ENCODE data around the gene URGCP. TPM values are rescaled to one million over a fixed set of nuclear protein-coding genes. Genes with fewer than 3 reads are reported as not detected.

The URGCP gene
- total RNA-seq, 1 experiment from 2014 or later = 28.0 TPM

GRCh38 chr7:43876976-43877745, 29.2 kb downstream of the URGCP start (continued):
- TF ChIP-seq EZH2 (IDR thresholded peaks at IDR 0.05) = no peak

GRCh38 chr7:43876241-43876640, 30.2 kb downstream of the URGCP start:
- RAD21 ChIA-PET (ENCODE audit: low non-redundant PET in 1 of 2, low total read pairs in 2 of 2, uncharacterized antibody in 2 of 2, unreplicated experiment in 2 of 2) = no interaction called here

More at GRCh38 chr7:43876241-43876640, 30.2 kb downstream of the URGCP start:
- H3K9ac ChIP-seq (ENCODE audit: low read length) = no peak overlapping the region
- H3K27ac ChIP-seq (ENCODE audit: low read depth, low read length) = no peak overlapping the region
- no peak for ATAC-seq
- H3K36me3 ChIP-seq (ENCODE audit: control insufficient read depth in 1 of 2, insufficient read depth in 2 of 2, low read length in 2 of 2) = peaks cover 22 to 29% of the 10 kb centered on the region in 2 experiments
- no peaks in the 10 kb centered on the region for H3K27me3 ChIP-seq (ENCODE audit: insufficient read depth, low read length)
- peaks cover 3 to 21% of the 10 kb centered on the region in 2 experiments; a peak in 3 of 4 replicates for H3K4me1 ChIP-seq (ENCODE audit: control insufficient read depth in 1 of 2, insufficient read depth in 2 of 2, low read length in 2 of 2)
- no peak for DNase-seq (ENCODE audit: low read depth, low spot score)
- 0 out of 2 replicates have a peak, but pooled peaks cover 2% of the 10 kb centered on the region for H3K79me2 ChIP-seq (ENCODE audit: insufficient read depth, low read length)
- no TSS peak for BruUV-seq (replicated peaks)
- H3K4me3 ChIP-seq (replicated peaks in 1 of 2; ENCODE audit: low read depth in 1 of 2, low read length in 2 of 2) = no peak overlapping the region
- H3K4me2 ChIP-seq (ENCODE audit: low read length) = no peak overlapping the region
- no peaks in the 10 kb centered on the region for H3K9me3 ChIP-seq (ENCODE audit: control insufficient read depth in 1 of 2, insufficient read depth in 1 of 2, low read depth in 1 of 2, low read length in 2 of 2)
- H3K9me2 ChIP-seq (ENCODE audit: insufficient read depth) = no peaks in the 10 kb centered on the region
- H4K20me1 ChIP-seq (ENCODE audit: insufficient read depth) = no peaks in the 10 kb centered on the region
- intact Hi-C loops (cut with micrococcal nuclease) = no loop called here
- no peak for TF ChIP-seq RAD21 (IDR thresholded peaks at IDR 0.05; ENCODE audit: low read depth)
- no peak for TF ChIP-seq EZH2phosphoT487 (IDR thresholded peaks at IDR 0.05; ENCODE audit: borderline replicate concordance)
- no peak for TF ChIP-seq ZBTB33 (IDR thresholded peaks at IDR 0.05; ENCODE audit: extremely low read depth, insufficient replicate concordance, low read length)
- TF ChIP-seq REST (IDR thresholded peaks at IDR 0.05; ENCODE audit: low read depth) = no peak
- no peak for TF ChIP-seq CEBPB (IDR thresholded peaks at IDR 0.05; ENCODE audit: low read depth)
- no peak for TF ChIP-seq ZFX (IDR thresholded peaks at IDR 0.05)
- no peak for TF ChIP-seq EGR1 (IDR thresholded peaks at IDR 0.05; ENCODE audit: low read depth)
- no peak for TF ChIP-seq MAX (IDR thresholded peaks at IDR 0.05)
- TF ChIP-seq JUND (IDR thresholded peaks at IDR 0.05) = no peak
- no peak for TF ChIP-seq CBX3 (IDR thresholded peaks at IDR 0.05; ENCODE audit: low read depth)
- TF ChIP-seq FOSL1 (IDR thresholded peaks at IDR 0.05; ENCODE audit: low read depth) = no peak
- TF ChIP-seq SIN3A (IDR thresholded peaks at IDR 0.05; ENCODE audit: low read depth) = no peak
- no peak for TF ChIP-seq POLR2AphosphoS5 (IDR thresholded peaks at IDR 0.05; ENCODE audit: low read depth, low read length)
- POLR2A ChIA-PET = no interaction called here
- CTCF ChIA-PET = no interaction called here
- no peak overlapping the region for H2AFZ ChIP-seq (ENCODE audit: low read depth, low read length, poor library complexity, severe bottlenecking)

Data from HCT116 (cell line).